ENCODE measurements around the gene ACSS3.

Gene ACSS3

GRCh38 chr12:81231574-81232368, 153.9 kb downstream of the ACSS3 start:
- no peak for DNase-seq

DNA sequence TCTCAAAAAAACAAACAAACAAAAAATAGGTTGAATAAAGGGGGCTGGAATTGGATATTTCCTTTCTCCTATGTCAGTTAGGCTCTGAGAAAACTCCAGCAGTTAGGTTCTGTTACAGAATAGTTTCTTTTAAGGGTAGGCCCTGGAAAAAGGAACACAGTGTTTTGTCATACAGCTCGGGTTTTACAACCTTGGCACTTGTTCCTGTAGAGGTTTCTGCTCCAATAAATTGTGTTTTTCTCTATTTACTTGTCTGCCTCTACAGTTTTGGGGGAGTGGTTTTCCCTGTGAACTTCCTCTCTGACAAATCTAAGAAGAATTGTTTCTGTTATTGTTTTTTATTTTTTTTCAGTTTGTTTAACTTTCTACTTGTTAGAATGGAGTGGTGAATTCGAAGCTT, 167.6 kb downstream of the ACSS3 start:
- no peak for DNase-seq

DNA sequence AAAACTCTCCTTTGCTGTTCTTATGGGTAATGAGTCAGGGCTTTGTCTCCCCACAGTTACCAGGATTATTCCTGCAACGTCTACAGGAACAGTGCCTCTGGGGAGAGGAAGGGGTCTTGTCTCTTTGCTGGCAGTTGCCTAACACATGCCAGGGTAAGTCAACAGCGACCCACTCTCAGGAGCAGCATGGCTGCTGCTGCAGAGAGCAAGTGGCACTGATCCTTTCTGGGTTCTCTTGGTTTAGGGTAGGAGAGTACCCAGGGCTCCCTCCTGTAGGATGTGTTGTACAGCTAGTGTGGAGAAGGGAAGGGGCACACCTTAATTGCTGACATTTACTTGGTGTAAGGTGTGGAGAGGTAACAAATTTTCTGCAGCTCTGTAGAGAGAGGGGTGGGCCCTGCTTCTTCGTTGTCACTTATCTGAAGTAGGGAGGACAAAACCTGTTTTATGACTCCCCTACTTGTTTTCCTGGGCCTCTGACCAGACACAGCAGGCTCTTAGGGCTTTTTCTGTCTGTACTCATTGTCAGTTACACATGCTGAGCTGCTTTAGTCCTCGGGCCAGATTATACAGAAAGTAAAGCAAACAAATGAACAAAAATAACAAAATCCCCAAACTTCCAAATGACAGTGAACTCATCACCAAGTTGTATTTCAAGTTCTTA, 168.2 kb downstream of the ACSS3 start:
- DNase-seq: no peak

DNA sequence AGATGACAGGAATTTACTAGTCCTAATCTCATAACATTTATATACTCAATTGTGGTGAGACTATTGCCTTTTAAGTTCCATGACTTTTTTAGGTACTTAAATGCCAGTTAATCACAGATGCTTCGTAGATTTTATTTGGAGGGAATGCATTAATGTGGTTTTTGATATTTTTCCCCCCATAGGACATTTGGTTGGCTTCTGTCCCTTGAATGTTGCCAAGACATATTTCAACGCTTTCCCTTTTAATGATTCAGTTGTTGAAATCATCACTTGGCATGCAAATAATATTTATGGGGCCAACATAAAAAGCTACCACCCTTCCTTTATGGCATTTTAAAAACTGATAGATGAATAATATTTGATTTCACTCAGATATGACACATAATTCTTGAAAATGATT, 172.1 kb downstream of the ACSS3 start:
- no peak for DNase-seq

DNA sequence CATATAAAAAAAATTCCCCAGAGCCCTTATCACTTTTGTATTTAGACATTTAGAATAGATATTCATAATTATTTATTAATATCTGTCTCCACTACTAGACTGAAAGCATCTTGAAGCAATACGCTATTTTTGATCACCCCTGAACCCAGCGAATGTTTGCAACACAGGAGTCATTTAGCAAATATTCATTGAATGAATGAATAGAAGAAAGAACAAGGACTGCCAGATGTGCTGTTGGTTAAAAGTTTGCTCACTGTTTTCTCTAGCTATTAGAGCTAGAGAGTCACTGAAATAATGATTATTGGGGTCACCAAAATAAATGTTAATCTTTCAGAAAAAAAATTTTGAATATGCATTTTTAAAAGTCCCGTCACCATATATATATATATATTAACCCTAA, 174.3 kb downstream of the ACSS3 start:
- DNase-seq: no peak

DNA sequence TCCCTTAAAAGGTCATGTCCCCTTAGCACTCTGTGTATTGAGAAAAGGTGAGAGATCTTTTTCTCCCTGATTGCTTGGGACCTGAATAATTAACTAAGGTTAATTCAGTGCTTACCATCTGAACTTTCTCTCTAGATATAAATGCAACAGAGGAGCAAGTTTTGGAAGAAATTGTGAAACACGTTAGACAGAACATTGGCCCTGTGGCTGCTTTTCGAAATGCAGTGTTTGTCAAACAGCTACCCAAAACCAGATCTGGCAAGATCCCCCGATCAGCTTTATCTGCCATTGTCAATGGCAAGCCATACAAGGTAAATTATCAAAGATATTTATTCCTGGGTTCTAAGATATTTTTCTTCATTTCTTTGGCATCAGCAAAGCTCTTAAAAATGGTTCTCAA, 175.5 kb downstream of the ACSS3 start:
- no peak for DNase-seq

- no peak for DNase-seq
Measured at GRCh38 chr12:81255456-81255855, 177.6 kb downstream of the ACSS3 start.

DNA sequence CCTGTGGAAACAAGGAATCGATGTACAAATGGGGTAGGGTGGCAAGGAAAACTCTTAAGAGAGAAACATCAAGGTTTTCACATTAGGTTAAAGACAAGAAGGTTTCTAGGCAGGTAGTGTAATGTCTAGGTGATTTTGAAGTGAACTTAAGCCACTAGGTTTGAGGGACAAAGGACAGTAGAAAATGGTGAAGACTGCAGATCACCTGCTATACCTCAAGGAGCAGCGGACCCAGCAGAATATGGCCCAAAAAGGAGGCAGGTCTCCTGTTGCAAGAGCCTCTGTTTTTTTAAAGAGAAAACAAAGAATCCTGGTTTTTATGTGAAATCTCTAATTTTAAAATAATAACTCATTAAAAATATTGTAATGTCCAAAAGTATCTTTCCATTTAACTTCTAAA, 178.1 kb downstream of the ACSS3 start:
- no peak for DNase-seq

DNA sequence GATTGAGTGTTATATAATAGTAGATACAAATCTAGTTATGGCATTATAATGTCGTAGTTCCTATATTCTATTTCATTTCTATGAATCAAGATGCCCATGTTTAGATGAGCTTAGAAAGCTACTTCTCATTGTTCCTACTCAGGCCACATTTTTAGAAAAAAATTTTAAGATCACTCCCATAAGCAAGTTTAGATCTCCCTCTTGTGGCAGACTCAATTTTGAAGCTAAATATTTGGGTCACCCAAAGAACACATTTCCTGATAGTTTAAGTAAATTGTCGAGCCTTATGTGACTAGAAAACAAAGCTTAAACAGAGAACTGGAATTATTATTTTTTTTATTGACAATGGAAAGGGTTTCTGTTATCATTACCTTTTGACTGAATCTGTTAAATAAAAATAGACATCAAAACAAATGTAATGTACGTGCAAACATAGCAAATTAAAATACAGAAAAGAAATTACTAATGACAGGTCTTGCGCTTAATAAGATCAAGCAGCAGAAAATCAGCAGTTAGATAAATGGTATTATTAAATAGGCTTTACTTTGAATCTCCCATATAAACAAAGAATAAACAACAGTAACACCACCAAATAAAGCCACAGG, 180.2 kb downstream of the ACSS3 start:
- no peak for DNase-seq

GRCh38 chr12:81259360-81259759, 181.5 kb downstream of the ACSS3 start:
- no peak for DNase-seq

- DNase-seq: no peak
Measured at GRCh38 chr12:81261508-81262207, 183.8 kb downstream of the ACSS3 start.

GRCh38 chr12:81263072-81263471, 185.2 kb downstream of the ACSS3 start:
- DNase-seq: no peak

DNA sequence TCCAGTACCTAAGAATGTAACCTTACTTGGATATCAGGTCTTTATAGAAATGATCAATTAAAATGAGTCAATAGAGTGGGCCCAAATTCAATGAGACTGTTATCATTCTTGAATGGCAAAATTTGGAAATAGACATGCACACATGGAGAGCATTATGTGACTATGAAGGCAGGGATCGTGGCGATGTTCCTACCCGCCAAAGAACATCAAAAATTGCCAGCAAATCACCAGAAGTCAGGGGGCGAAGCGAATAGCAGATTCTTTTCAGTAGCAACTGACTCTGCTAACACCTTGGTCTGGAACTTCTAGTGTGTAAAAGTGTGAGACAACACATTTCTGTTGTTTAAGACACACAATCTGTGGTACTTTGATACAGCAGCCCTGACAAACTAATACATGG, 192.5 kb downstream of the ACSS3 start:
- no peak for DNase-seq

- no peak for DNase-seq
Measured at GRCh38 chr12:81274637-81275529, 197.0 kb downstream of the ACSS3 start.

DNA sequence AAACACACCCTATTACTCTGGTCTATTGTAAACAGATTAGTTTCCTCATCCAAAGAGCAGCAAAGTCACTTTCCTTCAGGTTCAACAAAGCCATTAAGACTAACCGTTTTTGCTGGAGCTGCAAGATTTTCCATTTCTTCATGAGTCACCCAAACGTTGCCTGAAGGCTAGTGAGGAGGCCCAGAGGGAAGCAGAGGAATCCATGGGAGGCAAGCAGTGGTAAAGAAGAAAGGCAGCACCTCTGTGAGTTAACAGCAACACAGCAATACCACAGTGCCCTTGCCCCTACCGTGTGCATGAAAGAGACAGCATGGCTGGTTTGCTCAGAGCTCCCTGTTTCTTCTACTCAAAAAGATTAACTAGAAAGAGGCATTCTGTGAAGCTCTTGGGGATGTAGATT, 206.3 kb downstream of the ACSS3 start:
- DNase-seq: no peak

GRCh38 chr12:81288651-81289050, 210.8 kb downstream of the ACSS3 start:
- DNase-seq: no peak

DNA sequence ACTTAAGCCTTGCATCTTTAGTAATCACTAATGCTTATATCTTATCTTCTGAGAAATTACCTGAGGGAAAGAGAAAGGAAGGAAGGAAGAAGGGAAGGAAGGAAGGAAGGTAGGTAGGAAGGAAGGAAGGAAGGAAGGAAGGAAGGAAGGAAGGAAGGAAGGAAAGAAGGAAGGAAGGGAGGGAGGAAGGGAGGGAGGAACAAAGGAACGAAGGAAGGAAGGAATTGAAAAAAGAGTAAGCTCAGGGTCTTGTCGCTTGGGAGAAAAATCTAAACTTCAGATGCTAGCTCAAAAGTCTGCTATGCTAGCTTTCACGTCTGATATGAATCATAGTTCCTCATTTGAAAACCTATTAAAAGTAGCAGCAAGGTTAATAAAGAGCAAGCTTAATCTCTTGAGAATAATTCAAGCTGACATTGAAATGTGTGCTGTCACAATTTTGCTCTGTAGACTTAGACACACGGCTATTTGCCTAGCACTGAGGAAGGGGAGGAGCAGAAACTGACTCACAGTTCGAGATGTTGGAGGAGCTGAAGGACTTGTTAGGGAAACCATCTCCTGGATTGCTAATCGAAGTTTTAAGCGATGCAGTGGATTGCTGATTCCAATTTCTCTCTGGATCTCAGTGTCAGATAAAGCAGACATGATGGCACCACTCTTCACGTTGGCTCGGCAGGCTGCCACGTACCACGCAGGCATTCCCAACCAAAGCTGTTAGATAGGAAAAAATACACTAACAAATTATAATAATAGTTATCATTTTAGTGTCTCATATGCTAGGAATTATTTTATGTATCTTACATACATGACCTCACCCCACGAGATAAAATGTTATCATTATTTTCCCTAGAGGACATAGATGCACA, 216.7 kb downstream of the ACSS3 start:
- DNase-seq: no peak

DNA sequence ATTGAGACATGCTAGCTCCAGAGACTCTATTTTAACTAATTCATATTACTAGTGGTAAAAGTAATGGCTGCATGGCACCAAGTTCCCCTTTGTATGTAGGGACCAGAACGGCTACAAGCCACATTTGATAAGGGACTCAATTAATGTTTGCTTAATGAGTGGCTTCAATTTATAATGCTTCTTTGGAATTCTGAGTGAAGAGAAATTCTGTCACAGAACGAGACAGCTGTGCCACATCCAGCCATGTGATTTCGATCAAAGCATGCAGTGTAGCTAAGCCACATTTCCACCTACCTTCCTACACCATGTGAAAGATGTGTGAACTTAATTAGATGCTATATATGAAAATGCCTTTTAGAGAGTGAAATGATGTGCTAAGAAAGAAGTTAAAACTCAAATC, 217.4 kb downstream of the ACSS3 start:
- DNase-seq: no peak

DNA sequence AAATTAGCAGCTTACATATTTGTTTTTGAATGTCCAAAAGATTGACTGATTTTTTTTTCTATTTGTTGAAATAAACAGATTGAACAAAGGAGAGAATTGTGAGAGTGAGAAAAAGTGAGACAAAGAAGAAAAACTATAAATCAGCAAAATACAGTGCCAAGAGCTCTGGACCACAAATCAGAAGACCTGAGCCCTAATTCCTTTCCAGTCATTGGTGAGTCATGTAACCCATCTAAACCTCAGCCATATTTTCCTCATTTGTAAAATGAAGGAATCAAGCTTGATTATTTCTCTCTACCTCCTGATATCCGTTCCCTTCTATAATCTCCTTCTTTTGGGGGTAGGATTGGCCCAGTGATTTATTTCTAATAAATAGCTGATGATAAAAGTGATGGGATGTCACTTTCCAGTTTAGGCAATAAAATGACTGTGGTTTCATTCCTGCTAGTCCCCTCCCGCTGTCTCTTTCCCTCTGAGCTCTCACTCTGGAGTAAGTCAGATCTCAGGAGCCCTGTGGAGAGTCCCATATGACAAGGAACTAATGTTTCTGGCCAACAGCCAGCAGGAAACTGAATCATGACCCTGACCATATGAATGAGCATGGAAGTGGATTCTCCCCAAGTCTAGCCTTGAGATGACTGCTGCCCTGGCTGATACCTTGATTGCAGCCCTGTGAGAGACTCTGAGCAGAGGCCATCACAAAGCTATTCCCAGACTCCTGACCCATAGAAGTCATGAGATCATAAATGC, 218.9 kb downstream of the ACSS3 start:
- DNase-seq: no peak

DNA sequence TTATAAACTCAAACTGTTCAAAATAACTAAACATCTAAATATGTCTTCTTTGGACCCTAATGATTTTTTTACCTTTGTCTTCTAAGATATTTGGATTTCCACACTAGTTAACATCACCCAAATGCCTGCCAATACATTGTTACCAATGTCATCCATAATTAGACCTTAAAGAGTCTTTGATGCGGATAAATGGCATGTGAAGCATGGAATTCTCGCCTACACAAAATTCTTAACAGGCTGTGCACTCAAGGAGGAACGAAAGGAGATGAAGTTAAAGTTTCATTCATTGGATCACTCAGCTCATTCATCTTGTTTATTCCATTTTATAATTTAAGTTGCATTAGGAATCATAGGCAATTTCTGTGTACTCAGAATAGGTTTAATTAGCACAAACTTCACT, 219.7 kb downstream of the ACSS3 start:
- DNase-seq: no peak

DNA sequence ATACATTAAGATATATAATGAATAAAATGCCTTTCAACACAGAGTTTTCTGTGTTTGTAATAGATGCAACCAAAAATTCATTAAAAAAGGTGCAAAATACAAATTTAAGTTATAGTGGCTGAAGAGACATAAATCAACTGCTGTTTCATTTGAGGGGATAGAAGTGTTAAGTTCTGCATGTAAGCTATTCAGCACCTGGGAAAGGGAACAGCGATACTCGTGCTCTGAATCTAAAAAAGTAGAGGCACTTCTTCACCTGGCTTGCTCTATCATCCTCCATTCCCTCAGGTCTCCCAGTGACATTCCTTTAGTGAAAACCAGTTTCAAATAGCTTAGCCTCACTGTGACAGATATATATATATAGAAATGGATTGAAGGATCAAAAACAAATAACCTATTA, 222.6 kb downstream of the ACSS3 start:
- no peak for DNase-seq

Data from activated CD4-positive, CD25-positive, alpha-beta regulatory T cell (primary cell).